H1 (cell line): ENCODE measurements around the gene SLC37A3. TPM values are rescaled to one million over a fixed set of nuclear protein-coding genes. Genes with fewer than 3 reads are reported as not detected.

ENCODE experiments used
- CTCF ChIA-PET: fragments of 300-600 bp; sonication (Branson Sonifier 250); formaldehyde crosslinking; loops from one replicate; lab custom pipeline; 2021; ENCODE audit not compliant: partially characterized antibody; lab: Charles Lee
- POLR2A ChIA-PET: fragments of 300-600 bp; sonication (Branson Sonifier 250); formaldehyde crosslinking; loops from one replicate; lab custom pipeline; 2021; ENCODE audit warnings: inconsistent platforms; ENCODE audit not compliant: partially characterized antibody; lab: Charles Lee
- DNase-seq, 2 experiments: peaks; one replicate each; pipeline versions ENCODE4 v3.0.0 to v3.0.0-alpha.2; 2010 to 2022; ENCODE audit warnings: low spot score in 2 of 2, low read depth in 1 of 2, mixed read lengths in 1 of 2
- FAIRE-seq: peaks from 2 replicates; lab custom pipeline; 2011; peaks lifted over from hg19 to GRCh38; lab: Jason Lieb, UNC
- H2AFZ ChIP-seq: 2 replicates; pipeline ENCODE4 v1.8.1; 2012; ENCODE audit warnings: low read length, inconsistent platforms
- H2AK5ac ChIP-seq: 2 replicates; pipeline ENCODE4 v1.6.1; 2013; ENCODE audit warnings: low read depth, low read length
- H2BK120ac ChIP-seq: replicated peaks from 2 replicates; pipeline ENCODE3; 2013; ENCODE audit warnings: low read depth, low read length, inconsistent platforms
- H2BK12ac ChIP-seq: 2 replicates; pipeline ENCODE4 v1.6.1; 2013; ENCODE audit warnings: low read depth, low read length
- H2BK15ac ChIP-seq: 2 replicates; pipeline ENCODE4 v1.6.1; 2013; ENCODE audit warnings: low read length
- H2BK20ac ChIP-seq: 2 replicates; pipeline ENCODE4 v1.6.1; 2013; ENCODE audit warnings: low read length
- H2BK5ac ChIP-seq: 2 replicates; pipeline ENCODE4 v1.6.1; 2013; ENCODE audit warnings: low read depth, low read length
- H3K14ac ChIP-seq: 2 replicates; pipeline ENCODE4 v1.6.1; 2013; ENCODE audit warnings: inconsistent platforms; ENCODE audit not compliant: insufficient read length
- H3K18ac ChIP-seq: 2 replicates; pipeline ENCODE4 v1.6.1; 2013; ENCODE audit warnings: low read length; ENCODE audit errors: extremely low read depth
- H3K23ac ChIP-seq: 2 replicates; pipeline ENCODE4 v1.6.1; 2013; ENCODE audit warnings: inconsistent platforms; ENCODE audit not compliant: insufficient read length
- H3K23me2 ChIP-seq: 2 replicates; pipeline ENCODE4 v1.6.1; 2013; ENCODE audit warnings: low read depth, low read length
- H3K27ac ChIP-seq: 2 replicates; pipeline ENCODE4 v1.6.1; 2011; ENCODE audit warnings: low read depth, low read length, inconsistent platforms
- H3K27me3 ChIP-seq, 4 experiments: replicated peaks in 1 of 4; 1 replicate in 1 of 4; 2 replicates in 3 of 4; pipeline versions ENCODE4 v1.6.1 to v1.8.1; 2011 to 2013; ENCODE audit warnings: low read length in 3 of 4, mild to moderate bottlenecking in 3 of 4, inconsistent platforms in 2 of 4, mixed read lengths in 2 of 4, moderate library complexity in 1 of 4; ENCODE audit not compliant: control insufficient read depth in 3 of 4, insufficient read depth in 3 of 4; ENCODE audit errors: extremely low read depth in 1 of 4
- H3K36me3 ChIP-seq, 4 experiments: 2 replicates each; pipeline versions ENCODE4 v1.6.1 to v1.8.1; 2011 to 2013; ENCODE audit warnings: mild to moderate bottlenecking in 4 of 4, low read length in 3 of 4, moderate library complexity in 2 of 4, control low read depth in 1 of 4, inconsistent platforms in 1 of 4; ENCODE audit not compliant: insufficient read depth in 4 of 4, control insufficient read depth in 2 of 4
- H3K4ac ChIP-seq: replicated peaks from 2 replicates; pipeline ENCODE3; 2013; ENCODE audit warnings: low read length, low read depth, mixed read lengths, inconsistent platforms; ENCODE audit not compliant: insufficient read length
- H3K4me1 ChIP-seq, 4 experiments: replicated peaks in 1 of 4; 1 replicate in 1 of 4; 2 replicates in 3 of 4; pipeline versions ENCODE4 v1.6.1 to v1.8.1; 2011 to 2013; ENCODE audit warnings: low read length in 3 of 4, inconsistent platforms in 2 of 4, mixed read lengths in 1 of 4; ENCODE audit not compliant: insufficient read depth in 4 of 4, control insufficient read depth in 3 of 4
- H3K4me2 ChIP-seq, 2 experiments: 2 replicates each; pipeline versions ENCODE4 v1.6.1 to v1.8.1; 2011 to 2013; ENCODE audit warnings: low read depth in 2 of 2, low read length in 2 of 2, control low read depth in 1 of 2, inconsistent platforms in 1 of 2, mild to moderate bottlenecking in 1 of 2; ENCODE audit not compliant: insufficient read depth in 1 of 2
- H3K4me3 ChIP-seq, 4 experiments: fragments of 200-600, 300-600 bp in 1 of 4; sonication (generic), shearing (Covaris generic), sonication (Bioruptor Twin) in 1 of 4; 2 replicates each; pipeline versions ENCODE4 v1.5.1 to v1.8.1; 2011 to 2016; ENCODE audit warnings: low read length in 4 of 4, low read depth in 3 of 4, control low read depth in 2 of 4, inconsistent platforms in 2 of 4, mild to moderate bottlenecking in 2 of 4, mixed read lengths in 1 of 4, moderate library complexity in 1 of 4; ENCODE audit not compliant: insufficient read depth in 2 of 4; ENCODE audit errors: extremely low read depth in 1 of 4
- H3K56ac ChIP-seq: replicated peaks from 2 replicates; pipeline ENCODE3; 2013; ENCODE audit warnings: low read depth, mild to moderate bottlenecking, mixed read lengths, low read length, inconsistent platforms; ENCODE audit not compliant: insufficient read length
- H3K79me1 ChIP-seq: 2 replicates; pipeline ENCODE4 v1.6.1; 2013; ENCODE audit warnings: low read depth, low read length, control low read depth
- H3K79me2 ChIP-seq, 2 experiments: 2 replicates each; pipeline versions ENCODE4 v1.6.1 to v1.8.1; 2012 to 2013; ENCODE audit warnings: low read length in 2 of 2, mild to moderate bottlenecking in 2 of 2, inconsistent platforms in 1 of 2; ENCODE audit not compliant: insufficient read depth in 2 of 2, control insufficient read depth in 1 of 2
- H3K9ac ChIP-seq, 4 experiments: replicated peaks in 1 of 4; 1 replicate in 1 of 4; 2 replicates in 3 of 4; pipeline versions ENCODE4 v1.6.1 to v1.8.1; 2011 to 2013; ENCODE audit warnings: low read depth in 3 of 4, low read length in 3 of 4, control low read depth in 2 of 4, mild to moderate bottlenecking in 2 of 4, moderate library complexity in 2 of 4, inconsistent platforms in 1 of 4; ENCODE audit errors: extremely low read depth in 1 of 4
- H3K9me3 ChIP-seq, 2 experiments: 2 replicates each; pipeline versions ENCODE4 v1.6.1 to v1.8.1; 2012 to 2013; ENCODE audit warnings: mild to moderate bottlenecking in 2 of 2, moderate library complexity in 2 of 2, control low read depth in 1 of 2, inconsistent platforms in 1 of 2, low read depth in 1 of 2, low read length in 1 of 2, mixed read lengths in 1 of 2; ENCODE audit not compliant: insufficient read depth in 2 of 2
- H4K20me1 ChIP-seq, 2 experiments: replicated peaks in 1 of 2; 2 replicates each; pipeline versions ENCODE3 to v1.8.1; 2011 to 2013; ENCODE audit warnings: inconsistent platforms in 2 of 2, low read length in 2 of 2, mild to moderate bottlenecking in 1 of 2; ENCODE audit not compliant: insufficient read depth in 2 of 2, control insufficient read depth in 1 of 2
- H4K5ac ChIP-seq: 2 replicates; pipeline ENCODE4 v1.6.1; 2013; ENCODE audit warnings: low read length, low read depth, mixed read lengths, inconsistent platforms; ENCODE audit not compliant: insufficient read length
- H4K8ac ChIP-seq: 2 replicates; pipeline ENCODE4 v1.8.0; 2013; ENCODE audit warnings: mild to moderate bottlenecking, moderate library complexity, low read length, inconsistent platforms; ENCODE audit not compliant: insufficient read depth; ENCODE audit errors: extremely low read depth
- H4K91ac ChIP-seq: replicated peaks from 2 replicates; pipeline ENCODE3; 2013; ENCODE audit warnings: low read length, mixed read lengths, inconsistent platforms; ENCODE audit not compliant: insufficient read length
- BRCA1 ChIP-seq: IDR thresholded peaks from 2 replicates; pipeline ENCODE4 v1.6.1; 2012; ENCODE audit warnings: low read depth, low read length, improper control_type of control experiment
- CHD2 ChIP-seq: IDR thresholded peaks from 2 replicates; pipeline ENCODE4 v1.6.1; 2012; ENCODE audit warnings: low read length, improper control_type of control experiment
- CTBP2 ChIP-seq: IDR thresholded peaks from 2 replicates; pipeline ENCODE4 v1.7.0; 2011; ENCODE audit warnings: borderline replicate concordance, mild to moderate bottlenecking, moderate library complexity, mixed read lengths, low read length; ENCODE audit not compliant: insufficient read depth, insufficient read length
- EGR1 ChIP-seq: IDR thresholded peaks from 2 replicates; pipeline ENCODE4 v1.6.1; 2011; ENCODE audit warnings: low read depth, low read length, borderline replicate concordance
- HDAC6 ChIP-seq: IDR thresholded peaks from one replicate; pipeline ENCODE4 v1.7.1; 2012; ENCODE audit warnings: low read depth, mild to moderate bottlenecking, inconsistent platforms, low read length, moderate library complexity
- JUN ChIP-seq: IDR thresholded peaks from 2 replicates; pipeline ENCODE4 v1.6.1; 2011; ENCODE audit warnings: low read depth, mild to moderate bottlenecking, improper control_type of control experiment, low read length
- KDM1A ChIP-seq: fragments of 200-600, 300-600 bp; sonication (generic); IDR thresholded peaks from 2 replicates; pipeline ENCODE4 v1.7.1; 2016; ENCODE audit warnings: mild to moderate bottlenecking, low read length, borderline replicate concordance
- MAX ChIP-seq: IDR thresholded peaks from 2 replicates; pipeline ENCODE4 v1.6.1; 2012; ENCODE audit warnings: inconsistent platforms
- RAD21 ChIP-seq, 2 experiments: IDR thresholded peaks in 1 of 2; conservative IDR thresholded peaks in 1 of 2; 2 replicates each; pipeline ENCODE4 v1.6.1; 2011; ENCODE audit warnings: low read depth in 2 of 2, low read length in 2 of 2, improper control_type of control experiment in 1 of 2, inconsistent platforms in 1 of 2, mild to moderate bottlenecking in 1 of 2, moderate library complexity in 1 of 2
- RBBP5 ChIP-seq: IDR thresholded peaks from 2 replicates; pipeline ENCODE4 v1.7.1; 2012; ENCODE audit warnings: low read depth, mild to moderate bottlenecking, inconsistent platforms, low read length, moderate library complexity, borderline replicate concordance
- SAP30 ChIP-seq: fragments of 300-600 bp; sonication (generic); IDR thresholded peaks from 2 replicates; pipeline ENCODE4 v1.7.1; 2012; ENCODE audit warnings: low read length, moderate library complexity, mild to moderate bottlenecking, inconsistent platforms; ENCODE audit not compliant: insufficient read depth, insufficient replicate concordance
- SP4 ChIP-seq: IDR thresholded peaks from 2 replicates; pipeline ENCODE4 v1.6.1; 2012; ENCODE audit warnings: low read length, inconsistent platforms
- SUZ12 ChIP-seq: fragments of 200-600 bp; sonication (generic); IDR thresholded peaks from 2 replicates; pipeline ENCODE4 v1.6.1; 2012; ENCODE audit warnings: mild to moderate bottlenecking, inconsistent platforms, low read length, moderate library complexity, mixed read lengths
- WGBS, 2 experiments: shearing (Covaris generic) in 1 of 2; methylation state at CpG; one replicate each; pipeline versions ENCODE4 v1.1.6 to v1.1.7; 2013 to 2015; ENCODE audit warnings: low lambda C conversion rate in 2 of 2, mixed read lengths in 2 of 2, inconsistent platforms in 1 of 2, low coverage in 1 of 2, missing lambda C conversion rate in 1 of 2; ENCODE audit not compliant: insufficient replicate concordance in 2 of 2, insufficient coverage in 1 of 2, insufficient read length in 1 of 2; ENCODE audit errors: extremely low coverage in 1 of 2, missing lambda C conversion rate in 1 of 2; 5-methylcytosine and 5-hydroxymethylcytosine counted together
- polyA plus RNA-seq, 7 experiments: library from polyadenylated mRNA; depleted of rRNA in 3 of 7; stranded (reverse) in 5 of 7; unstranded in 2 of 7; fragments of >200 nt in 5 of 7; fragments of 200-250 nt in 2 of 7; gene quantifications; 1 replicate in 5 of 7; 2 replicates in 1 of 7; 4 replicates in 1 of 7; pipeline versions ENCODE4 v1.2.1 to v1.2.3, GENCODE V29; 2011 to 2013; ENCODE audit warnings: missing spikeins in 2 of 7, mixed read lengths in 2 of 7
- total RNA-seq: library from RNA; stranded (reverse); fragmentation: NEBNext Ultra II Directional; extraction: Animal tissue kit (Norgen Biotek cat#: 25700); gene quantifications from 2 replicates; pipeline ENCODE4 v1.2.1, GENCODE V29; 2021

The SLC37A3 gene
- total and polyA plus RNA-seq, 2 of the 8 experiments (the other 6 are each of a cell fraction or from before 2014, with no cell fraction given): 58.2 to 71.0 TPM

DNA sequence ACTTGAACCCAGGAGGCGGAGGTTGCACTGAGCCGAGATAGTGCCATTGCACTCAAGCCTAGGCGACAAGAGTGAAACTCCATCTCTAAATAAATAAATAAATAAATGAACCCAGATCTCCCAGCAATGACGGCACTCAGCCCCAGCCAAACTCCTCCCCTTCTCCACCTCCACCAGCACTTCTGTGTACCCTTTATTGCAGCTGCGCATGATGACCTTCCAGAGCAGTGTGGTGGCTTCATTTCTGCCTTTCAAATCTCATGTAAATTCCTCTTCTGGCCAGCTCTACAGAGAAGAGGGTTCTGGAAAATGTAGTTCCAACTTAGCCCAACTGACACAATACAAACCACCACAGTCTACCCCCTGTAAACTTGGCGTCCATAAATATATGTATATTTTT, 108.5 kb downstream of the SLC37A3 start:
- H3K36me3 ChIP-seq: no peaks in the 10 kb centered on the region
- no peak overlapping the region for H3K18ac ChIP-seq
- ChIA-PET CTCF (interaction anchor here (1.9 kb wide), 1 partner anchor 9 kb away, joined by 5 read pairs; no protein-coding TSS in a partner anchor), POLR2A (no interaction called here)
- no peak overlapping the region for H2AK5ac ChIP-seq
- H3K4me2 ChIP-seq: no peak overlapping the region
- H3K9me3 ChIP-seq: no peaks in the 10 kb centered on the region
- FAIRE-seq (no peak), DNase-seq (no peak)
- no peak overlapping the region for H3K4ac ChIP-seq
- no peak overlapping the region for H2BK20ac ChIP-seq
- H2AFZ ChIP-seq: no peak overlapping the region
- WGBS, 2 experiments: 88% methylated on average over 6 of the region's 6 CpGs; no CpG with 5 or more reads in 1 of the 2 experiments
- H3K27ac ChIP-seq: no peak overlapping the region
- H2BK120ac ChIP-seq: no peak overlapping the region
- no peak for TF ChIP-seq BRCA1
- no peak for TF ChIP-seq SP4
- no peak for TF ChIP-seq SUZ12
- TF ChIP-seq CTBP2: no peak
- TF ChIP-seq HDAC6: no peak
- no peak for TF ChIP-seq RAD21 (IDR thresholded peaks at IDR 0.05 in 1 of 2, conservative IDR thresholded peaks at IDR 0.05 in 1 of 2; ENCODE audit: low read depth in 2 of 2, low read length in 2 of 2)
- no peak for TF ChIP-seq EGR1
- no peak for TF ChIP-seq MAX
- TF ChIP-seq CHD2: no peak
- TF ChIP-seq KDM1A: no peak
- TF ChIP-seq SAP30: no peak
- no peak for TF ChIP-seq RBBP5
- no peak for TF ChIP-seq JUN
- H2BK12ac ChIP-seq: no peak overlapping the region
- H2BK5ac ChIP-seq: no peak overlapping the region
- no peaks in the 10 kb centered on the region for H3K79me2 ChIP-seq
- no peak overlapping the region for H4K91ac ChIP-seq
- no peak overlapping the region for H3K4me3 ChIP-seq
- no peak overlapping the region for H3K9ac ChIP-seq
- H3K23me2 ChIP-seq: no peaks in the 10 kb centered on the region
- no peaks in the 10 kb centered on the region for H3K79me1 ChIP-seq
- H3K23ac ChIP-seq: no peak overlapping the region
- no peak overlapping the region for H4K8ac ChIP-seq
- H2BK15ac ChIP-seq: no peak overlapping the region
- H4K20me1 ChIP-seq: no peaks in the 10 kb centered on the region
- H3K56ac ChIP-seq: no peak overlapping the region
- no peak overlapping the region for H4K5ac ChIP-seq
- H3K4me1 ChIP-seq: no peaks in the 10 kb centered on the region
- no peaks in the 10 kb centered on the region for H3K27me3 ChIP-seq
- no peak overlapping the region for H3K14ac ChIP-seq
